ENCODE results near the gene JAZF1. TPM values are rescaled to one million over a fixed set of nuclear protein-coding genes. Genes with fewer than 3 reads are reported as not detected.
A peak's percentile ranks its signal among the peaks of the same experiment; 100 is the strongest.

JAZF1 gene
- total and polyA plus RNA-seq, 2 of the 8 experiments (the other 6 are each of a cell fraction or from before 2014, with no cell fraction given) = 2.6 to 21.8 TPM

DNA sequence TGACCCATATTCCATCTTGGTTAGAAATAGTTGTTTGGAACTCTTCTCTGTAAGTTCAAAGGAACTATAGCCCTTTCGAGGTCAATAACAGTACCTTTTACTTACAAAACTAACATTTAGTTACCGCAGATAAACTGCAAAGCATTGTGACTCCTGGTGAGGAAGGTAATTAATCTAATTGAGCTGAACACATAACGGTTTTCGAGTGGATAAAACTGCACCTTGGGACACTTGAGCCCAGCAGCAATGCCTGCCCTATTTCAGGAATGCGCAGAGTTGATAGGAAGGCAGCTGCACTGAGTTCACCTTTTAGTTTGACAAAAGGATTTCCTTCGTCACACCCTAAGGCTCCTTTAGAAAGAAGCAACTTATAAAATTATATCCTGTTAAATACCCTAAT lies 75.4 kb downstream of the JAZF1 start:
- Histone ChIP-seq H4K5ac (ENCODE audit: insufficient read length, low read depth, low read length) (no peak overlapping the region), H3K23ac (ENCODE audit: insufficient read length) (no peak overlapping the region), H3K27me3 (replicated peaks in 1 of 4; ENCODE audit: control insufficient read depth in 3 of 4, extremely low read depth in 1 of 4, insufficient read depth in 3 of 4, low read length in 3 of 4) (no peaks in the 10 kb centered on the region), H4K91ac (replicated peaks; ENCODE audit: insufficient read length, low read length) (no peak overlapping the region), H2BK12ac (ENCODE audit: low read depth, low read length) (no peak overlapping the region), H3K4me3 (ENCODE audit: extremely low read depth in 1 of 4, insufficient read depth in 2 of 4, low read depth in 3 of 4, low read length in 4 of 4) (no peak overlapping the region), H3K23me2 (ENCODE audit: low read depth, low read length) (no peaks in the 10 kb centered on the region; the same call in 1 of the 2 replicates), H3K79me2 (ENCODE audit: control insufficient read depth in 1 of 2, insufficient read depth in 2 of 2, low read length in 2 of 2) (no peaks in the 10 kb centered on the region), H3K4me2 (ENCODE audit: insufficient read depth in 1 of 2, low read depth in 2 of 2, low read length in 2 of 2) (no peak overlapping the region), H3K4me1 (replicated peaks in 1 of 4; ENCODE audit: control insufficient read depth in 3 of 4, insufficient read depth in 4 of 4, low read length in 3 of 4) (peaks cover 0 to 9% (median 3%) of the 10 kb centered on the region in 4 experiments; a peak in 3 of 7 replicates), H3K36me3 (ENCODE audit: control insufficient read depth in 2 of 4, insufficient read depth in 4 of 4, low read length in 3 of 4) (no peaks in the 10 kb centered on the region), H2BK15ac (ENCODE audit: low read length) (no peak overlapping the region), H4K8ac (ENCODE audit: extremely low read depth, insufficient read depth, low read length) (no peak overlapping the region), H3K27ac (ENCODE audit: low read depth, low read length) (no peak overlapping the region), H3K18ac (ENCODE audit: extremely low read depth, low read length) (no peak overlapping the region), H2AK5ac (ENCODE audit: low read depth, low read length) (no peak overlapping the region), H3K79me1 (ENCODE audit: low read depth, low read length) (no peaks in the 10 kb centered on the region), H3K9ac (replicated peaks in 1 of 4; ENCODE audit: extremely low read depth in 1 of 4, low read depth in 3 of 4, low read length in 3 of 4) (no peak overlapping the region), H3K56ac (replicated peaks; ENCODE audit: insufficient read length, low read depth, low read length) (no peak overlapping the region), H3K9me3 (ENCODE audit: insufficient read depth in 2 of 2, low read depth in 1 of 2, low read length in 1 of 2) (no peaks in the 10 kb centered on the region), H3K14ac (ENCODE audit: insufficient read length) (no peak overlapping the region), H4K20me1 (replicated peaks in 1 of 2; ENCODE audit: control insufficient read depth in 1 of 2, insufficient read depth in 2 of 2, low read length in 2 of 2) (no peaks in the 10 kb centered on the region), H2BK5ac (ENCODE audit: low read depth, low read length) (no peak overlapping the region), H2AFZ (ENCODE audit: low read length) (no peak overlapping the region), H2BK120ac (replicated peaks; ENCODE audit: low read depth, low read length) (no peak overlapping the region), H3K4ac (replicated peaks; ENCODE audit: insufficient read length, low read depth, low read length) (no peak overlapping the region), H2BK20ac (ENCODE audit: low read length) (0 out of 2 replicates have a peak overlapping the region, but pooled peaks have one; percentile 13)
- 84% methylated on average over 6 of the region's 6 CpGs; no CpG with 5 or more reads in 1 of the 2 experiments for WGBS, 2 experiments (ENCODE audit: extremely low coverage in 1 of 2, insufficient coverage in 1 of 2, insufficient read length in 1 of 2, insufficient replicate concordance in 2 of 2, low coverage in 1 of 2, low lambda C conversion rate in 2 of 2, missing lambda C conversion rate in 1 of 2)
- ChIA-PET POLR2A (ENCODE audit: partially characterized antibody) (no interaction called here), CTCF (ENCODE audit: partially characterized antibody) (interaction anchor here (0.7 to 2.6 kb wide), 3 partner anchors 9 to 27 kb away, joined by 3 to 11 read pairs (median 4); no protein-coding TSS in a partner anchor)
- no peak for DNase-seq (ENCODE audit: low read depth in 1 of 2, low spot score in 2 of 2)
- FAIRE-seq = no peak
- TF ChIP-seq, protein P1, sequence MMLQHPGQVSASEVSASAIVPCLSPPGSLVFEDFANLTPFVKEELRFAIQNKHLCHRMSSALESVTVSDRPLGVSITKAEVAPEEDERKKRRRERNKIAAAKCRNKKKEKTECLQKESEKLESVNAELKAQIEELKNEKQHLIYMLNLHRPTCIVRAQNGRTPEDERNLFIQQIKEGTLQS (IDR thresholded peaks at IDR 0.05; ENCODE audit: insufficient read depth, low read depth, low read length) = no peak
- no peak for TF ChIP-seq CBX8 (IDR thresholded peaks at IDR 0.05; ENCODE audit: borderline replicate concordance, low read depth, low read length)
- no peak for TF ChIP-seq FOSL1 (IDR thresholded peaks at IDR 0.05; ENCODE audit: insufficient read depth, low read depth, low read length)
- no peak for TF ChIP-seq TEAD4 (IDR thresholded peaks at IDR 0.05; ENCODE audit: low read depth, low read length)
- no peak for TF ChIP-seq RNF2 (IDR thresholded peaks at IDR 0.05; ENCODE audit: borderline replicate concordance, low read depth, low read length, missing control alignments, poor library complexity, severe bottlenecking)
- no peak for TF ChIP-seq SRF (IDR thresholded peaks at IDR 0.05; ENCODE audit: low read depth, low read length)
- no peak for TF ChIP-seq SIRT6 (IDR thresholded peaks at IDR 0.05; ENCODE audit: low read length)
- no peak for TF ChIP-seq RAD21 (IDR thresholded peaks at IDR 0.05 in 1 of 2, conservative IDR thresholded peaks at IDR 0.05 in 1 of 2; ENCODE audit: low read depth in 2 of 2, low read length in 2 of 2)
- no peak for TF ChIP-seq NANOG (IDR thresholded peaks at IDR 0.05; ENCODE audit: insufficient read depth, low read depth, low read length, poor library complexity, severe bottlenecking)
- TF ChIP-seq JUN (IDR thresholded peaks at IDR 0.05; ENCODE audit: low read depth, low read length) = no peak
- no peak for TF ChIP-seq EZH2 (IDR thresholded peaks at IDR 0.05; ENCODE audit: low read depth, low read length, severe bottlenecking)
- TF ChIP-seq HDAC2 (IDR thresholded peaks at IDR 0.05; ENCODE audit: borderline replicate concordance in 1 of 2, low read depth in 2 of 2, low read length in 2 of 2) = no peak

Measured in H1 (cell line).